DND-41 (cell line): ENCODE results near the gene CBY2.

ENCODE experiments used
- ATAC-seq: fragments of 200-7000 bp; cut with Tn5 transposase; 3 replicates; pipeline ENCODE4 v1.9.1; 2021; ENCODE audit warnings: low read depth; ENCODE audit not compliant: insufficient read depth
- DNase-seq: peaks from one replicate; pipeline ENCODE4 v3.0.0-alpha.2; 2020
- H2AFZ ChIP-seq: 2 replicates; pipeline ENCODE4 v1.6.0; 2012; ENCODE audit warnings: low read depth, low read length
- H3K27ac ChIP-seq: 2 replicates; pipeline ENCODE4 v1.5.1; 2012; ENCODE audit warnings: low read length, inconsistent platforms
- H3K27me3 ChIP-seq: fragments of 200-600 bp; sonication (generic); 2 replicates; pipeline ENCODE4 v1.6.0; 2012; ENCODE audit warnings: low read length, mild to moderate bottlenecking, inconsistent platforms; ENCODE audit not compliant: insufficient read depth, poor library complexity
- H3K36me3 ChIP-seq: 2 replicates; pipeline ENCODE4 v1.5.1; 2012; ENCODE audit warnings: low read length, inconsistent platforms; ENCODE audit not compliant: insufficient read depth
- H3K4me1 ChIP-seq: 2 replicates; pipeline ENCODE4 v1.5.1; 2012; ENCODE audit warnings: mild to moderate bottlenecking, low read length; ENCODE audit not compliant: insufficient read depth
- H3K4me2 ChIP-seq: 2 replicates; pipeline ENCODE4 v1.6.0; 2012; ENCODE audit warnings: mild to moderate bottlenecking, moderate library complexity, low read length, inconsistent platforms; ENCODE audit not compliant: insufficient read depth
- H3K4me3 ChIP-seq, 2 experiments: fragments of 200-600 bp in 1 of 2; shearing (Covaris generic) in 1 of 2; 2 replicates each; pipeline ENCODE4 v1.5.1; 2012 to 2016; ENCODE audit warnings: inconsistent platforms in 2 of 2, low read length in 2 of 2, mild to moderate bottlenecking in 2 of 2, low read depth in 1 of 2, moderate library complexity in 1 of 2
- H3K79me2 ChIP-seq: 2 replicates; pipeline ENCODE4 v1.6.0; 2012; ENCODE audit warnings: low read length, inconsistent platforms; ENCODE audit not compliant: insufficient read depth
- H3K9ac ChIP-seq: 2 replicates; pipeline ENCODE4 v1.6.0; 2012; ENCODE audit warnings: low read depth, mild to moderate bottlenecking, inconsistent platforms, low read length, moderate library complexity
- H3K9me3 ChIP-seq: 2 replicates; pipeline ENCODE4 v1.5.1; 2012; ENCODE audit warnings: low read length, moderate library complexity, mild to moderate bottlenecking, inconsistent platforms; ENCODE audit not compliant: insufficient read depth, severe bottlenecking
- H4K20me1 ChIP-seq: 2 replicates; pipeline ENCODE4 v1.6.0; 2012; ENCODE audit warnings: low read length; ENCODE audit not compliant: insufficient read depth
- EZH2 ChIP-seq: IDR thresholded peaks from 3 replicates; pipeline ENCODE4 v1.6.1; 2012; ENCODE audit warnings: borderline replicate concordance, low read depth, mild to moderate bottlenecking, moderate library complexity, low read length, inconsistent platforms; ENCODE audit not compliant: severe bottlenecking
- TF ChIP-seq, protein P1 (sequence below): IDR thresholded peaks from 2 replicates; pipeline ENCODE4 v1.5.1; 2012; ENCODE audit warnings: borderline replicate concordance, low read length, moderate library complexity, mild to moderate bottlenecking; ENCODE audit not compliant: poor library complexity, severe bottlenecking; ENCODE audit errors: extremely low read depth

Gene CBY2

DNA sequence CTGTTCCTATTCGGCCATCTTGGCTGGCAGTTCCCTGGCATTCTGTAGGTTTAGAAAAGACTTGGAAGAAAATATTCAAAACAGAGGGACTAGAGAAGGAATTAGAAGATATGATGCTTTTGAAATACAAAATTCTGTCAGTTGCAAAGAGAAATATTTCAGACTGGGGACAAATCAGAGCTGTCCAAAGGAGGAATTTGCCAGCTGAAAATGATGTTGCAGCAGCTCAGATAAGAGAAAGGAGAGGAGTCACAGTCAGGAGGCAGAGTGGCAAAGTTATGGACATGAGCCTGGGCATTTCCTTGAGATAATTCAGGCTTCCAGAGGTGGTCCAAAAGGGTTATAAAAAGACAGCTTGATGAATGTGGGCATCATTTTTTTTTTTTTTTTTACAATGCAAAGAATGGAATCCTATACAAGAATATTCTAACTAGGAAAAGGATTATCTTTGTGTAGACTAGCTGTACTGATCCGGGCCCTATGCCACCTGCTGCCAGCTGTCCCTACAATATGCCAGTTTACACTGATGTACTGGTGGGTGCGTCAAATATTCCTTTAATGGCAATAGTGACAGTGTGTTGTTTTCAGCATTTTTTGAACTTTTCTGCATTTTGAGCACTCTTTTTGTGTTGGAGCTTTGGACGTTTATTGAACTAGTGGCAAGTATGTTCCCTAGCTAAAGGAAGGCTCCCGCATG, 31.8 kb upstream of the CBY2 start:
- H3K9ac ChIP-seq: no peak overlapping the region
- H3K36me3 ChIP-seq: no peaks in the 10 kb centered on the region
- no peaks in the 10 kb centered on the region for H3K4me1 ChIP-seq
- H3K4me2 ChIP-seq: no peak overlapping the region
- no peak overlapping the region for H3K27ac ChIP-seq
- no peaks in the 10 kb centered on the region for H3K79me2 ChIP-seq
- H3K9me3 ChIP-seq: no peaks in the 10 kb centered on the region
- ATAC-seq (no peak), DNase-seq (no peak)
- H3K4me3 ChIP-seq: no peak overlapping the region
- H3K27me3 ChIP-seq: no peaks in the 10 kb centered on the region
- H4K20me1 ChIP-seq: no peaks in the 10 kb centered on the region
- TF ChIP-seq EZH2: no peak
- TF ChIP-seq, protein P1, sequence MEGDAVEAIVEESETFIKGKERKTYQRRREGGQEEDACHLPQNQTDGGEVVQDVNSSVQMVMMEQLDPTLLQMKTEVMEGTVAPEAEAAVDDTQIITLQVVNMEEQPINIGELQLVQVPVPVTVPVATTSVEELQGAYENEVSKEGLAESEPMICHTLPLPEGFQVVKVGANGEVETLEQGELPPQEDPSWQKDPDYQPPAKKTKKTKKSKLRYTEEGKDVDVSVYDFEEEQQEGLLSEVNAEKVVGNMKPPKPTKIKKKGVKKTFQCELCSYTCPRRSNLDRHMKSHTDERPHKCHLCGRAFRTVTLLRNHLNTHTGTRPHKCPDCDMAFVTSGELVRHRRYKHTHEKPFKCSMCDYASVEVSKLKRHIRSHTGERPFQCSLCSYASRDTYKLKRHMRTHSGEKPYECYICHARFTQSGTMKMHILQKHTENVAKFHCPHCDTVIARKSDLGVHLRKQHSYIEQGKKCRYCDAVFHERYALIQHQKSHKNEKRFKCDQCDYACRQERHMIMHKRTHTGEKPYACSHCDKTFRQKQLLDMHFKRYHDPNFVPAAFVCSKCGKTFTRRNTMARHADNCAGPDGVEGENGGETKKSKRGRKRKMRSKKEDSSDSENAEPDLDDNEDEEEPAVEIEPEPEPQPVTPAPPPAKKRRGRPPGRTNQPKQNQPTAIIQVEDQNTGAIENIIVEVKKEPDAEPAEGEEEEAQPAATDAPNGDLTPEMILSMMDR: no peak
- no peak overlapping the region for H2AFZ ChIP-seq

DNA sequence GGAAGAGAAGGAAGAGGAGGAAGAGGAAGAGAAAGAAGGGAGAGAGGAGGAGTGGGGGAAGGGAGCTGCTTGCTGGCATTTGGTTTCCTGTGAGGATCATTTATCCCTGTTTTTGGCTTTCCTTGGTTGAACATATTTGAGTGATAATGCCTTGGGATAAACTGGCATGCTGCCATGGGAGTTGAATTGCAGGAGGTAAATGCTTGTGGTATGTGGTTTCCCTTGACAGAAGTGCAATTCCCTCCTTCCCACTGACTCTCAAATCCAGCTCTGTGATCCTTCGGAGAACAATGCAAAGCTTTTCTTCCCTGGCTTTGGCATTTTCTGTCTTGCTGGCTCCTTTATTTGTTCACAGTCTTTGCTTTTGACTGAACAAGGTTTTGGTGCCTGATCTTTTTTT, 27.2 kb upstream of the CBY2 start:
- Histone ChIP-seq H3K9ac (no peak overlapping the region), H3K9me3 (no peaks in the 10 kb centered on the region), H3K36me3 (no peaks in the 10 kb centered on the region), H3K27me3 (peaks cover 6% of the 10 kb centered on the region), H3K4me3 (no peak overlapping the region), H3K4me2 (no peak overlapping the region), H3K79me2 (no peaks in the 10 kb centered on the region), H3K4me1 (no peaks in the 10 kb centered on the region), H2AFZ (no peak overlapping the region), H3K27ac (no peak overlapping the region), H4K20me1 (no peaks in the 10 kb centered on the region)
- ATAC-seq (no peak), DNase-seq (no peak)
- TF ChIP-seq EZH2: no peak
- TF ChIP-seq, protein P1: no peak

DNA sequence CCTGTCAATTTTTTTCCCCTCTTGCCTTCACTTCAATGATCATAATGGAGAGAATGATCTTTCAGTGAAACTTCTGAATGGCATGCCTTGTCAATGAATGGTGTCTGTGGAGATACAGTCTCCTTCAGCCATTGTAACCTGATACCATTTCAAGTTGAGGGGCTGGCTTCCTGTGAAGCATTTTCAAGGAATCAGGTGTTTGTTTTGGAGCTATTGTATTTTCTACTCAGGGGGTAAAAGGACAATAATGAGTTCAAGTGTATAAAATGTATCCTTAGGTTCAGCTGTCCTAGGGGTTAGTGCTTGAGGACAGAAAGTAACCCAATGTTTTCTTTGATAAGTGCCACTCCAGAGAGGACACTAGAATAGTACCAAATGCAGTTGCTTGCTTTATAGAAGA, 23.8 kb upstream of the CBY2 start:
- Histone ChIP-seq H3K9ac (no peak overlapping the region), H3K4me1 (no peaks in the 10 kb centered on the region), H2AFZ (no peak overlapping the region), H3K27ac (no peak overlapping the region), H3K36me3 (no peaks in the 10 kb centered on the region), H4K20me1 (no peaks in the 10 kb centered on the region), H3K9me3 (no peaks in the 10 kb centered on the region), H3K79me2 (no peaks in the 10 kb centered on the region), H3K4me3 (no peak overlapping the region), H3K4me2 (no peak overlapping the region), H3K27me3 (peaks cover 6% of the 10 kb centered on the region)
- ATAC-seq: no peak
- DNase-seq: no peak
- TF ChIP-seq EZH2: no peak
- TF ChIP-seq, protein P1: no peak
